Measurements from ENCODE around the gene F13A1. TPM values are rescaled to one million over a fixed set of nuclear protein-coding genes. Genes with fewer than 3 reads are reported as not detected.

Gene F13A1
- total RNA-seq, 1 donor from 2014 or later, result 58.4 TPM

DNA sequence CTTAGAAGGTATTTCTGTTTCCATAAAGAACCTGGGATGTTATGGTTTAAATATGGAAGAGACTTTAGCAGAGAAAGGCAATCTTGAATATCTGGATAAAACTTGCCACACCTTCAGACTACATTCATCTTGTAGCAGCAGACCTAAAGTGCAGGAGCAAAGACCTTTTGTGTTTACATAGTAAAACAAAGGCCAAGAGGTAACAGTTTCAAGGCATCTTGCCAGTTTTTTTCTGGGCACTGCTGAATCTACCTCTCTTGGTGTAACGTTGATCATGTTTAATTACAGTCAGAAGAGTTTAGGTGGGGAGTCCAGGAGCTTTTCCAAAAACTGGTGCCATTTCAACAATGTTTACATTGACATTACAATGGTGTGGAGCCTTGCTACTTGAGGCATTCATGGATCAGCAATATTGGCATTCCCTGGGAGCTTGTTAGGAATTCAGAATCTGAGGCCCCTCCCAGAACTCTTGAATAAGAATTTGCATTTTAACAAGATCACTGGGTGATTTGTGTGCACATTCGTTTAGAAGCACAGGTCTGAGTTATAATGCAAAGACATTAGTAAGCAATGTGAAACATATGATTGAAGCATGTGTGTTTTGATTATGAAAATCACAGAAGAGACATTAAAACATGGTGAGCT lies 94.5 kb downstream of the F13A1 start:
- no peak for DNase-seq (ENCODE audit: extremely low spot score in 2 of 2)
- no peaks in the 10 kb centered on the region for H3K9me3 ChIP-seq
- H3K4me1 ChIP-seq, result no peaks in the 10 kb centered on the region
- TF ChIP-seq POLR2A (IDR thresholded peaks at IDR 0.05) (no peak), POLR2AphosphoS5 (IDR thresholded peaks at IDR 0.05; ENCODE audit: insufficient read depth in 1 of 2, low read depth in 1 of 2) (no peak)
- TF ChIP-seq, protein P1, sequence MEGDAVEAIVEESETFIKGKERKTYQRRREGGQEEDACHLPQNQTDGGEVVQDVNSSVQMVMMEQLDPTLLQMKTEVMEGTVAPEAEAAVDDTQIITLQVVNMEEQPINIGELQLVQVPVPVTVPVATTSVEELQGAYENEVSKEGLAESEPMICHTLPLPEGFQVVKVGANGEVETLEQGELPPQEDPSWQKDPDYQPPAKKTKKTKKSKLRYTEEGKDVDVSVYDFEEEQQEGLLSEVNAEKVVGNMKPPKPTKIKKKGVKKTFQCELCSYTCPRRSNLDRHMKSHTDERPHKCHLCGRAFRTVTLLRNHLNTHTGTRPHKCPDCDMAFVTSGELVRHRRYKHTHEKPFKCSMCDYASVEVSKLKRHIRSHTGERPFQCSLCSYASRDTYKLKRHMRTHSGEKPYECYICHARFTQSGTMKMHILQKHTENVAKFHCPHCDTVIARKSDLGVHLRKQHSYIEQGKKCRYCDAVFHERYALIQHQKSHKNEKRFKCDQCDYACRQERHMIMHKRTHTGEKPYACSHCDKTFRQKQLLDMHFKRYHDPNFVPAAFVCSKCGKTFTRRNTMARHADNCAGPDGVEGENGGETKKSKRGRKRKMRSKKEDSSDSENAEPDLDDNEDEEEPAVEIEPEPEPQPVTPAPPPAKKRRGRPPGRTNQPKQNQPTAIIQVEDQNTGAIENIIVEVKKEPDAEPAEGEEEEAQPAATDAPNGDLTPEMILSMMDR (IDR thresholded peaks at IDR 0.05), result no peak
- no peaks in the 10 kb centered on the region for H3K27me3 ChIP-seq
- intact Hi-C loops (cut with DNase I), result no loop called here
- H3K4me3 ChIP-seq, result no peak overlapping the region
- H3K36me3 ChIP-seq, result no peaks in the 10 kb centered on the region
- no peak overlapping the region for H3K27ac ChIP-seq

DNA sequence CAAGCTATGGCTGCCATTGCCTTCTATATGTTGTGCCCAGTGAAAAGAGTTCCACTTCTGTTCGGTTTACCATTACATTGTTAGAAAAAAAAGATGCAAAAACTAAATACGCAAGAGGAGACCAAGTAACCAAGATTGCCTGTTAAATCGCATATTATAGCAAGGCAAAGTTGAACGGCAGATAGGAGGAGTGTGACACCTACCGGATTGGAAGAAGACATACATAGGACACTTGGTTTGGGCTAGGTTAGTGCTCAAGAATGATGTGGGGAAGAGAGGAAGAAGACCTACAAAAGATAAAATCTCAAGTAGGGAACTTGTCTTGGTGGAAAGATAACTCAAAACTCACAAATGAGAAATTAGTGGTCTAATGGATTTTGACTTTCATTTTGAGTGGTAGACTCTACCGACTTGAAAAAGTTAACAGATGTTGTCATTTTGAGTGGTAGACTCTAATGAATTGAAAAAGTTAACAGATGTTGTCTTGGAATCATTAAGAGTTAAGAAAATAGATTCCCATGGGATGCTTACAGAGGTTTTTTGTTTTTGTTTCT lies 95.5 kb downstream of the F13A1 start:
- no peaks in the 10 kb centered on the region for H3K36me3 ChIP-seq
- no peak overlapping the region for H3K4me3 ChIP-seq
- TF ChIP-seq POLR2A (IDR thresholded peaks at IDR 0.05), result no peak
- TF ChIP-seq, protein P1 (IDR thresholded peaks at IDR 0.05), result no peak
- TF ChIP-seq POLR2AphosphoS5 (IDR thresholded peaks at IDR 0.05; ENCODE audit: insufficient read depth in 1 of 2, low read depth in 1 of 2), result no peak
- H3K27ac ChIP-seq, result no peak overlapping the region
- H3K4me1 ChIP-seq, result no peaks in the 10 kb centered on the region
- intact Hi-C loops (cut with DNase I), result no loop called here
- no peak for DNase-seq (ENCODE audit: extremely low spot score in 2 of 2)
- H3K9me3 ChIP-seq, result no peaks in the 10 kb centered on the region
- no peaks in the 10 kb centered on the region for H3K27me3 ChIP-seq

GRCh38 chr6:6221787-6222535 lies 98.5 kb downstream of the F13A1 start:
- Histone ChIP-seq H3K9me3 (no peaks in the 10 kb centered on the region), H3K27ac (no peak overlapping the region), H3K4me1 (no peaks in the 10 kb centered on the region), H3K36me3 (no peaks in the 10 kb centered on the region), H3K4me3 (no peak overlapping the region), H3K27me3 (no peaks in the 10 kb centered on the region)
- TF ChIP-seq POLR2AphosphoS5 (IDR thresholded peaks at IDR 0.05; ENCODE audit: insufficient read depth in 1 of 2, low read depth in 1 of 2) (no peak), POLR2A (IDR thresholded peaks at IDR 0.05) (no peak)
- TF ChIP-seq, protein P1 (IDR thresholded peaks at IDR 0.05), result no peak
- intact Hi-C loops (cut with DNase I), result no loop called here
- DNase-seq (ENCODE audit: extremely low spot score in 2 of 2), result no peak

DNA sequence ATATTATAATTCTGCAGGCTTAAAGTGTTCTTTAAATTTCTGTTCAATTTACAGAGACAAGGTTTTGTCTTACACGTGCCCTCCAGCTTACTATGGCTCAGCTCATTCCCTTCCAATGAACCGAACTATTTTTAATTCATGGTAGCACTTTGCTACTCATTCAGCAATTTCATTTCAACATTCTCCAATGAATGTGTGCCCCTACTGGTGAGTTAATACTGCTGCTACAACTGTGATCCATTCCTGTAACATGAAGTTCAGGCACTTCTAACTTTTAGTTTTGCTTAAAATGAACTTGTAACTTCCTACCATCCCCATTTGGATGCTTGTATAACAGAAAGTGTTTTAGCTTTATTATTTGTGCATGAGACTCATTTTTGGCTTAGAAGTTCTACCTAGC lies 99.7 kb downstream of the F13A1 start:
- TF ChIP-seq POLR2A (IDR thresholded peaks at IDR 0.05) (no peak), POLR2AphosphoS5 (IDR thresholded peaks at IDR 0.05; ENCODE audit: insufficient read depth in 1 of 2, low read depth in 1 of 2) (no peak)
- TF ChIP-seq, protein P1 (IDR thresholded peaks at IDR 0.05), result no peak
- DNase-seq (ENCODE audit: extremely low spot score in 2 of 2), result no peak

DNA sequence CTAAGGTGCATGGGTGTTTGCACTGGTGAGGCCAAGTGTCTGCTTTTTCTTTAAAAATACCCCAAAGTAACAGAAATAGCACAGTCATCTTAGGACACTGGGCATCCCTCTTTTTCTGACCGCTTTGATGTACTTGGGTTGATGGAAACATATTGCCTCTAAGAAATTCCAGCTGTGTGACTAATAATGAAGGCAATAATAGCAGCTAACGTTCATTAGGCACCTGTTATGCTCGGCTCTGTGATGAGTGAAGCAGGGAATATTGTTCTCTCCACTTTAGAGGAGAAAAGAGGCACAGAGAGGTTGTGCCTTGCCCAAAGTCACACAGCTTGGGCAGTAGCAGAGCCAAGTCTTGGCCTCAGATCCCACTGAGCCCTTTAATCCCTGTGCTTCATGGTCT lies 100.7 kb downstream of the F13A1 start:
- Histone ChIP-seq H3K27me3 (no peaks in the 10 kb centered on the region), H3K36me3 (no peaks in the 10 kb centered on the region), H3K9me3 (no peaks in the 10 kb centered on the region), H3K4me3 (no peak overlapping the region), H3K27ac (no peak overlapping the region), H3K4me1 (no peaks in the 10 kb centered on the region)
- intact Hi-C loops (cut with DNase I), result no loop called here
- TF ChIP-seq POLR2AphosphoS5 (IDR thresholded peaks at IDR 0.05; ENCODE audit: insufficient read depth in 1 of 2, low read depth in 1 of 2) (no peak), POLR2A (IDR thresholded peaks at IDR 0.05) (no peak)
- TF ChIP-seq, protein P1 (IDR thresholded peaks at IDR 0.05), result no peak
- no peak for DNase-seq (ENCODE audit: extremely low spot score in 2 of 2)

More for the DNA sequence above, 99.7 kb downstream of the F13A1 start:
- intact Hi-C loops (cut with DNase I), result no loop called here
- no peaks in the 10 kb centered on the region for H3K9me3 ChIP-seq
- H3K27me3 ChIP-seq, result no peaks in the 10 kb centered on the region
- no peaks in the 10 kb centered on the region for H3K36me3 ChIP-seq
- H3K27ac ChIP-seq, result no peak overlapping the region
- no peak overlapping the region for H3K4me3 ChIP-seq
- H3K4me1 ChIP-seq, result no peaks in the 10 kb centered on the region

All from vagina (tissue), 2 donors.